Ovary (tissue), 3 donors: ENCODE data around the gene FTO.

ENCODE experiments used
- CTCF ChIP-seq, 3 donors: fragments of 450-650 bp in 2 of 3; fragments of 200-600 bp in 1 of 3; IDR thresholded peaks; one replicate each; pipeline versions ENCODE4 v1.5.1 to v1.8.0; 2016 to 2022; ENCODE audit warnings: antibody characterized with exemption in 3 of 3, mild to moderate bottlenecking in 1 of 3
- EP300 ChIP-seq: sonication (generic); formaldehyde crosslinking; IDR thresholded peaks from one replicate; pipeline ENCODE4 v1.6.1; 2017; ENCODE audit warnings: antibody characterized with exemption
- POLR2A ChIP-seq: fragments of 450-650 bp; IDR thresholded peaks from one replicate; pipeline ENCODE4 v1.6.1; 2017; ENCODE audit warnings: antibody characterized with exemption, mild to moderate bottlenecking, moderate library complexity
- donor health status: DM: no; HTN: no; CAD: no.

- TF ChIP-seq CTCF (IDR thresholded peaks at IDR 0.05), result no peak
- no peak for TF ChIP-seq EP300
- TF ChIP-seq POLR2A, result no peak
These were observed 143.0 kb downstream of the FTO start for GRCh38 chr16:53846971-53847370.
